ENCODE data around the gene SEC14L5.

Gene SEC14L5

GRCh38 chr16:4933433-4933832 is 24.7 kb upstream of the SEC14L5 start:
- no peak for TF ChIP-seq CTCF (IDR thresholded peaks at IDR 0.05; ENCODE audit: unreplicated experiment in 3 of 3)
- Mint-ChIP-seq H3K27ac (peak overlapping the region in 1 of 3 experiments; percentile 7), H3K4me1 (peaks cover 4% of the 10 kb centered on the region), H3K4me3 (no peak overlapping the region), H3K36me3 (ENCODE audit: low read depth) (peaks cover 4% of the 10 kb centered on the region), H3K27me3 (ENCODE audit: low read depth) (peaks cover 66% of the 10 kb centered on the region), H3K9me3 (peaks cover 6% of the 10 kb centered on the region)

GRCh38 chr16:4933871-4934395 is 24.2 kb upstream of the SEC14L5 start:
- H3K36me3 Mint-ChIP-seq (ENCODE audit: low read depth), result peaks cover 4% of the 10 kb centered on the region
- no peak overlapping the region for H3K27ac Mint-ChIP-seq
- peak overlapping the region in 1 of 3 experiments; percentile 4 for H3K4me3 Mint-ChIP-seq
- peaks cover 71% of the 10 kb centered on the region for H3K27me3 Mint-ChIP-seq (ENCODE audit: low read depth)
- TF ChIP-seq CTCF (IDR thresholded peaks at IDR 0.05; ENCODE audit: unreplicated experiment in 3 of 3), result no peak
- H3K4me1 Mint-ChIP-seq, result peaks cover 4% of the 10 kb centered on the region
- peaks cover 5% of the 10 kb centered on the region for H3K9me3 Mint-ChIP-seq

GRCh38 chr16:4934591-4934990 is 23.5 kb upstream of the SEC14L5 start:
- Mint-ChIP-seq H3K27ac (no peak overlapping the region), H3K36me3 (ENCODE audit: low read depth) (no peaks in the 10 kb centered on the region), H3K27me3 (ENCODE audit: low read depth) (peaks cover 69% of the 10 kb centered on the region), H3K4me1 (peaks cover 4% of the 10 kb centered on the region), H3K9me3 (no peaks in the 10 kb centered on the region), H3K4me3 (peak overlapping the region in 2 of 3 experiments; percentile 32 to 70)
- no peak for TF ChIP-seq CTCF (IDR thresholded peaks at IDR 0.05; ENCODE audit: unreplicated experiment in 3 of 3)

- H3K4me3 Mint-ChIP-seq, result peak overlapping the region in 2 of 3 experiments; percentile 63 to 70
- peaks cover 4% of the 10 kb centered on the region for H3K4me1 Mint-ChIP-seq
- H3K27ac Mint-ChIP-seq, result no peak overlapping the region
- peaks cover 71% of the 10 kb centered on the region for H3K27me3 Mint-ChIP-seq (ENCODE audit: low read depth)
- no peaks in the 10 kb centered on the region for H3K36me3 Mint-ChIP-seq (ENCODE audit: low read depth)
- no peaks in the 10 kb centered on the region for H3K9me3 Mint-ChIP-seq
- TF ChIP-seq CTCF (IDR thresholded peaks at IDR 0.05; ENCODE audit: unreplicated experiment in 3 of 3), result no peak
These were observed 22.8 kb upstream of the SEC14L5 start for GRCh38 chr16:4935241-4935855.

- H3K4me3 Mint-ChIP-seq, result peak overlapping the region; percentile 72 to 83 (median 81)
- no peaks in the 10 kb centered on the region for H3K9me3 Mint-ChIP-seq
- H3K27ac Mint-ChIP-seq, result peak overlapping the region in 1 of 3 experiments; percentile 64
- H3K36me3 Mint-ChIP-seq (ENCODE audit: low read depth), result no peaks in the 10 kb centered on the region
- peaks cover 74% of the 10 kb centered on the region for H3K27me3 Mint-ChIP-seq (ENCODE audit: low read depth)
- peaks cover 9% of the 10 kb centered on the region for H3K4me1 Mint-ChIP-seq
- TF ChIP-seq CTCF (IDR thresholded peaks at IDR 0.05; ENCODE audit: unreplicated experiment in 3 of 3), result peak; percentile 21 to 31 (median 29)
These were observed 21.7 kb upstream of the SEC14L5 start for GRCh38 chr16:4936181-4936990.
